ENCODE results near the gene HOXD10.

HOXD10 gene

DNA sequence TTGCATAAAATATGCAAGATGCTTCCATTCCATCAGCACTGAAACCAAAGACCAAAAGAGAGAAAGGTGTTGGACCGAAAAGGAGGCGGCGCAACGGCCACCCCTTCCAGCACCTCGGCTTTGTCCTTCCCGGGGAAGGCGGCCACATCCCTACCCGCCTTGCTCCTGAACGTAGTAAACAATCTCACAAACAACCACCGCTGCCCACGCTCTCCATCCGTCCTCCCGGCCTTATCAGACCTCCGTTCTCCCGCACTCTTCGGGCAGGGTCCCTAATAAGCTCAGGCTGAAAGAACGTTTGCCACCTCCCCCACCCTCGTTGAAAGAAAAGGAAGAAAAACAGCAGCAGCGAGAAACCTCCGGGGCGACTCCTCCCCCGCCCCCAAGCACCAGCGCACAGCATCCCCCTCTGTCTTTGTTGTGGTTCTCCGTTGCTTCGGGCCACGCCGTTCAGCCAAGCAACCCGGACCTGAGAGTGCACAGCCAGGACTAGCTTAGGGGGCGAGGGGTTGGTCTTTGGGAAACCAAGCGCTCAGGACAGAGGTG lies 37.2 kb upstream of the HOXD10 start:
- Histone ChIP-seq H3K4me3 (peak overlapping the region; percentile 19), H3K36me3 (replicated peaks) (no peaks in the 10 kb centered on the region), H3K4me1 (peaks cover 3% of the 10 kb centered on the region; the same call in 1 of the 2 replicates), H3K9me3 (peaks cover 19% of the 10 kb centered on the region), H3K27me3 (ENCODE audit: low read depth) (peaks cover 91% of the 10 kb centered on the region)
- in situ Hi-C loops (cut with MboI; ENCODE audit: low sequenced_read_pairs), result loop anchor here (25.0 kb wide), 2 partner anchors 1042 to 1367 kb away; no protein-coding TSS in a partner anchor
- DNase-seq (ENCODE audit: low spot score in 2 of 2), result no peak

DNA sequence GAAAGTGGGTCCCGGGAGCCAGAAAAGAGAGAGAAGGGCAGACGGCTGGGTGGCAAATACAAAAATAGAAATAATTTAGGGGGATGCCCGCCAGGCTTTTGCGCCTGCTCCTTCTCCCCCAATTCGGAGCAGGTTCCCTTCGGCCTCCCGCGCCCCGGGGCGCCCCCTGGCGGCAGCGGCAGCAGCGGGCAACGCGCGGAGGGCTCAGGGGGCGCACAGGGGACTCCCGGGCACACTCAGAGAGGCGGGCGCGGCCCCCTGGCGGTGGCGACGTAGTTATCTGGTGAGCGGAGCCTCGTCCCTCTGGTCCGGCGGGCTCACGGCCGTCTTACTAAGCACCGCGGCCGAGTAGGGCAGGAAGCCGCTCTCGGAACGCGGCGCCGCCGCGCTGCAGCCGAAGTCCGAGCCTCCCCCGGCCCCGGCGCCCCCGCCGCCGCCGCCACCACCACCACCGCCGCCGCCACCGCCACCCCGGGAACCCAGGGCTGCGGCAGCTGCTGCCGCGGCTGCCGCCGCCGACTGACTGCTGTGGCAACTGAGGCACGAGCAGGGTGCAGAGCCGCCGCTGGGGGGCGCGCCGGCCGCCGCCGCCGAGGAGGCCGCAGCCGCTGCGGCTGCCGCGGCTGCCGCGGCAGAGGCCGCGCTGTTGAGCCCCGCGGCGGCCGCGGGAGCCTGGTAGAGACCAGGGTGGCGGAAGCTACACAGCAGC lies 36.6 kb upstream of the HOXD10 start:
- H3K9me3 ChIP-seq, result peaks cover 19% of the 10 kb centered on the region
- peak; percentile 80 to 89 for DNase-seq (ENCODE audit: low spot score in 2 of 2)
- in situ Hi-C loops (cut with MboI; ENCODE audit: low sequenced_read_pairs), result loop anchor here (25.0 kb wide), 2 partner anchors 1043 to 1368 kb away; no protein-coding TSS in a partner anchor
- H3K4me1 ChIP-seq, result peaks cover 3% of the 10 kb centered on the region; the same call in 1 of the 2 replicates
- H3K27me3 ChIP-seq (ENCODE audit: low read depth), result peaks cover 91% of the 10 kb centered on the region
- peak overlapping the region; percentile 19 for H3K4me3 ChIP-seq
- no peaks in the 10 kb centered on the region for H3K36me3 ChIP-seq (replicated peaks)

DNA sequence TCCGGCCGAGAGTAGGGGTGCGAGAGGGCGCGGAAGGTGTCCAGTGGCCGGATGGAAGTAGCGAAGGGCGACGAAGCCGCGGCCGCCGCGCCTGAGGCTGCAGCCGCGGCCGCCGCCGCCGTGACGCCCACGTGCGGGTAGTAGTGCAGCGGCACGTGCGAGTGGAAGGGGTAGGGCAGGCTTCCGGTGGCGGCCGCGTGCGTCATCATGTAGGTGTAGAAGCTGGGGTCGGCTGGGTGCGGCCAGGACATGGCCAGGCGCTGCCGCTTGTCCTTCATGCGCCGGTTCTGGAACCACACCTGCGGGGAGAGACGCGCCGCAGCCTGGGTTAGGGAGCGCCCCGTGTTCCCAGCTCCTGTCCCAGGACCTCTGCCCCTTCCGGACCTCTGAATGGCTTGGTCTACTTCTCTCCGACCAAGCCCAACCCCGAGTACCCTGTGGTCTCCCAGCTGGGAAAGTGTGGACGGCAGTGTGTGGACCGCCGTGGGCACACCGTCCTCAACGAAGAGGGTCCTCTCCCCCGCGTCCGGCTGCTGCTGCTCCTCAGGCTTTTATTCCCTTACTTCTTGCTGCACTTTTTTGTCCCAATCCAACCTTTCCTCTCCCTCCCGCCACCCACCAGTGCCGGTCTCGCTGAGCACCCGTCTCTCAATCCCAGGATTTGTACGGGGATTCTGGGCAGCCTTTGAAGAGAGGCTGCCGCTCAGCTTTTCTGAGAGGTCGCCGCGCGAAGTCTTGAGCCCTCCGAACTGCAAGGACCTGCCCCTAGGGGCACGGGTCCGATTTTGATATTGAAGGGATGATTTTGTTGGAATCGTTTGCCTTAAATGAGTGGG lies 35.8 kb upstream of the HOXD10 start:
- DNase-seq (ENCODE audit: low spot score in 2 of 2), result peak in 1 of 2 experiments; percentile 48
- peaks cover 3% of the 10 kb centered on the region; the same call in 1 of the 2 replicates for H3K4me1 ChIP-seq
- H3K36me3 ChIP-seq (replicated peaks), result no peaks in the 10 kb centered on the region
- H3K4me3 ChIP-seq, result peak overlapping the region; percentile 11; the same call in 1 of the 2 replicates
- H3K27me3 ChIP-seq (ENCODE audit: low read depth), result peaks cover 91% of the 10 kb centered on the region
- peaks cover 19% of the 10 kb centered on the region for H3K9me3 ChIP-seq
- in situ Hi-C loops (cut with MboI; ENCODE audit: low sequenced_read_pairs), result loop anchor here (25.0 kb wide), 2 partner anchors 1043 to 1368 kb away; no protein-coding TSS in a partner anchor

DNA sequence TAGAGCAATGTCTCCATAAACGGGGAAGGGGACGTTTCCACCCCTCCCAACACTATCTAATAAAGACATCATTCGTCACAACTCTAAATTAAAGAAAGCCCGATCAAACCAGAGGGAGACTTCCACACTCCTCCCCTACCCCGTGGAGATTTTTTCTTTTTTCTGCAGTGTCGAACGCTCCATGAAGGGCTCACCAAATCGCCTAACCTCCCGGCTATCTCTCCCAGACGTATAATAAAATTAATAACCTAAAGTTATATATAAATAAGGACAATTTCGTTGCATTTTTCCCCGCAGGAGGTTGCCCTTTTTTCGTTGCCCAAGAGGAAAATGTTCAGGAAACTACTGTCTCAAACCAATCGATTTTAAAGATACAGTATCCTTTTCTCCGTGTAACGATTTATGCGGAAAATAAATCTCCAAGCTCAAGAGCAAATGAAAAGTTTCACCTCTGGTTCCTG lies 35.2 kb upstream of the HOXD10 start:
- Histone ChIP-seq H3K36me3 (replicated peaks) (no peaks in the 10 kb centered on the region), H3K4me1 (peaks cover 3% of the 10 kb centered on the region; the same call in 1 of the 2 replicates), H3K4me3 (no peak overlapping the region), H3K9me3 (peaks cover 19% of the 10 kb centered on the region), H3K27me3 (ENCODE audit: low read depth) (peaks cover 91% of the 10 kb centered on the region)
- DNase-seq (ENCODE audit: low spot score in 2 of 2), result no peak
- in situ Hi-C loops (cut with MboI; ENCODE audit: low sequenced_read_pairs), result loop anchor here (25.0 kb wide), 2 partner anchors 1044 to 1369 kb away; no protein-coding TSS in a partner anchor

DNA sequence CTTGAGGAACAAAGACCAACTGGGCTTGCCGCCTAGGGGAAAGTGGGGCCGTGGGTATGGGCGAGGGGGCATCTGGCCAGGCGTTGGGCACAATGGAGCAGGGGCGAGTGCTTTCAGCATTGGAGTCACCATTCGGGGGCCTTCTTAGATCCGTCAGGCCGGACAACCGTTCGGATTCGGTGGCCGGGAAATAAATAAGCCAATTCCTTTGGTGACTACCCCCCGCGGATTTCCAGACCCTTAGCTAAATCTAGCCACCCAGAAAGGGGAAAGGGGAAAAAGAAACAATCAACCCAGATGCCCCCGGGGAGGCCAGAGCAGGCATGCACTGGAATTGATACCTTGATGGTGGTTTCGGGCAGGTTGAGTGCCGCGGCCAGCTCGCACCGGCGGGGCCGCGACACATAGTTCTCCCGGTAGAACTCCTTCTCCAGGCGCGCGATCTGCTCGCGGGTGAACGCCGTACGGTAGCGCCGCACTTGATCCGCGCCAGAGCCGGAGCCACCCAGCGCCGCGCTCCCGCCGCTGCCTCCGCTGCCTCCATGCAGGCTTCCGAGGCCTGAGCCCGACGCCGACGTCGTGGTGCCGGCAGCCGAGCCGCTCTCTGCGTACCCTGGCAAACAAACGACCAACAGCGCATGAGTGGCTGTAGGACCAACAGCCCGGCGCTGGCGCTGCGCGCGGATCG lies 34.6 kb upstream of the HOXD10 start:
- DNase-seq (ENCODE audit: low spot score in 2 of 2), result no peak
- peaks cover 19% of the 10 kb centered on the region for H3K9me3 ChIP-seq
- in situ Hi-C loops (cut with MboI; ENCODE audit: low sequenced_read_pairs), result loop anchor here (25.0 kb wide), 2 partner anchors 1045 to 1370 kb away; no protein-coding TSS in a partner anchor
- peaks cover 91% of the 10 kb centered on the region for H3K27me3 ChIP-seq (ENCODE audit: low read depth)
- H3K4me3 ChIP-seq, result no peak overlapping the region
- no peaks in the 10 kb centered on the region for H3K36me3 ChIP-seq (replicated peaks)
- H3K4me1 ChIP-seq, result peaks cover 3% of the 10 kb centered on the region; the same call in 1 of the 2 replicates

DNA sequence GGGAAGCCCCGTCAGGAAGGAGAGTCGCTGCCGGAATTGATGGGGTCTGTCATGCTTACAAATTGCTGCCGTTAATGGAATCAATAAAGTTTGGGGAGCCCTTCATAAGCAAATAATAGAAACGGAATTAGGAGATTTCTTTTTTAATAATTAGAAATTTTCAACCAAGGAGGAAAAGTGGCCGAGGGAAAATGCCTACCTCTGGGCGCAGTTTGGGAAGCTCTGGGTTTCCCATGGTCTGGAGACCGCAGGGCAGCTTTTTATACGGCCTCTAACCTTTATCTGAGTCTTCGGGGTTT lies 34.1 kb upstream of the HOXD10 start:
- Histone ChIP-seq H3K4me1 (peaks cover 3% of the 10 kb centered on the region; the same call in 1 of the 2 replicates), H3K4me3 (no peak overlapping the region), H3K9me3 (peaks cover 19% of the 10 kb centered on the region), H3K36me3 (replicated peaks) (no peaks in the 10 kb centered on the region), H3K27me3 (ENCODE audit: low read depth) (peaks cover 86% of the 10 kb centered on the region)
- in situ Hi-C loops (cut with MboI; ENCODE audit: low sequenced_read_pairs), result loop anchor here (25.0 kb wide), 2 partner anchors 1045 to 1370 kb away; no protein-coding TSS in a partner anchor
- DNase-seq (ENCODE audit: low spot score in 2 of 2), result no peak

DNA sequence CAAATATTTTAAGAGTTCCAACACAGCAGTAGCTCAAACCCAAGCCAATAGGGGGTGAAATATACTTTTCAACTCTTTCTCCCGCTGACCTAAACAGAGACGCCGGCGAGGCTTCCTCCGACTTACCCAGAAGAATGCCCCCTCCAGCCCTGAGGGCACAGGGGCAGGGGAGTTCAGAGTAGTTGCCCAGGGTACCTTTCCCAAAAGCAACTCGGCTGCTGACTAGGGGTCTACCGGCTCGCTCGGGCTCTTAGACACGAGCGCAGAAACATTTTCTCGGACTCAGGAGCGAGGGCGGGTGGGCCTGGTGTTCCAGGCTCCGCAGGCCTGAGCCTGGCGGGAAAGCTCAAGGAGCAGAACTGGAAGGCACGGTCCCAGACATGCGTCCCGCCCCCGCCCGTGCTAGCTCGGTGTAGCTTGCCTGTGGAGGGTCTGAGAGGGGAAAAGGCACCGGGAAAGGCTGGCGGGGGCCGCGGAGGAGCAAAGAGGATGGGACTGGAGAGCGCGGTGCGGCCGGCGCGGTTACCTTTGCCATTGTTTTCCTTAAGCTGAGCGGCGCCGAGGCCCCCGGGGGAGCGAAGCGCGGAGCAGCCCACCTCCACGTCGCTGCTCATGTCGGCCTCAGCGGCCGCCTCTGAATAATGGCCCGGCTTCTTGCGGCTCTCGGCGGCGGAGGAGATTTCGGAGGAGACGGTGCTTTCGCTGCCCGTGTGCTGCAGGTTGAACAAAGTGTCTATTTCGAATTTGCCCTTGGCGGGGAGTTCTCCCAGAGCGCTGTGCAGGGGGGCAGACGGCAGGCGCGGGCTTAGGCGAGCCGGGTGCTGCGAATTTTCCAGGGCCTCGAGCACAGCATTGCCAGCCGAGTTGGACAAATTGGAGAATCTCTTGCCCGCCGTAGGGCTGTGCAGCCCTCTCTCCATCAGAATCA lies 33.5 kb upstream of the HOXD10 start:
- no peak for DNase-seq (ENCODE audit: low spot score in 2 of 2)
- Histone ChIP-seq H3K9me3 (peaks cover 19% of the 10 kb centered on the region), H3K4me1 (peaks cover 5% of the 10 kb centered on the region; the same call in 1 of the 2 replicates), H3K36me3 (replicated peaks) (no peaks in the 10 kb centered on the region), H3K27me3 (ENCODE audit: low read depth) (peaks cover 80% of the 10 kb centered on the region), H3K4me3 (no peak overlapping the region)
- in situ Hi-C loops (cut with MboI; ENCODE audit: low sequenced_read_pairs), result loop anchor here (25.0 kb wide), 2 partner anchors 1046 to 1371 kb away; no protein-coding TSS in a partner anchor

DNA sequence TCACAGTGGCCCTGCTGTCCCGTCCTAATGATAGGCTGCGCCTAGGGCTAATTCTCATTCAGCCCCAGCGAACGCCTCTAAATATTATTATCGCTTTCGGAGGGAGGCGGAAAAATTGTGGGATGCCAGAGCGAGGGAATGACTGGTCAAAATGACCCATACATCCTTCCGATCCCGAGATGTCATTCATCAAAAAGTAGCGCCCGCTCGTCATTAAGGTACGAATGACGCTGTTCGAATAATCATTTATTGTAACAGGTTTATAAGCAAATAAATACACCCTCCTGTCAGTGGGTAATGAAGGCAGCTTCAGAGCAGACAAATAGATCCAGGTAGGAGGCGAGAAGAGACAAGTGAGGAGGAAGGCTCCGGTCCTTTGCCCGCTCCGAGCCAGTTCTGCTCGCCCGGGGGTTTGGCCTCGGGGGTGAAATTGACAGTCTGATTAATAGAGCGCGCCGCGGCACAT lies 32.7 kb upstream of the HOXD10 start, which contains the start of gene EVX2:
EVX2 (minus strand) TSS at position 167 of the 466 bp plus-strand sequence. CDS start 186 bp downstream, outside the sequence.
- no peak for DNase-seq (ENCODE audit: low spot score in 2 of 2)
- in situ Hi-C loops (cut with MboI; ENCODE audit: low sequenced_read_pairs), result loop anchor here (25.0 kb wide), 2 partner anchors 1047 to 1372 kb away; no protein-coding TSS in a partner anchor
- H3K9me3 ChIP-seq, result peaks cover 19% of the 10 kb centered on the region
- H3K36me3 ChIP-seq (replicated peaks), result no peaks in the 10 kb centered on the region
- peaks cover 72% of the 10 kb centered on the region for H3K27me3 ChIP-seq (ENCODE audit: low read depth)
- H3K4me3 ChIP-seq, result no peak within 1 kb of the TSS
- H3K4me1 ChIP-seq, result peaks cover 12% of the 10 kb centered on the region

DNA sequence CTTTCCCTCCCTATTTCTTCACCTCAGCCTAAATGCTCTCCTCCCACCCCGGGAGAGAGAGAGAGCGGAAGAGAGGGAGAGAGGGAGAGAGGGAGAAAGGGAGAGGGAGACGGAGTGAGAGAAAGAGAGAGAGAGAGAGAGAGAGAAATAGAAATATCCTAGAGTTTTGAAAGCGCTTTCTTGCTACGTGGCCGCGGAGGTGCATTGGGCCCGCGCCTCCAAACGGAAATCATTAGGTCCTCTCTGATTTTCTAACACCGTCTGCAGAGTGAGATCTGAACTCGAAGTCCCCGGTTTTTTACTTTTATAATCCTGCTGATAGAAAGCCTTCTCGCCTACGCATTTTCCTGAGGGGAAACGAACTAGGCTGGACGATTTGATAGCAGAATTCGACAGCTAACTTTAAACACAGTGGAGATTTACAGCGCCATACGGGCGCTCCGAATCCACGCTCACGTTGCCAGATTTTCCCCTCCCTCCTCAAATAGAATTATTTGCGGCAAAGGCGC lies 31.9 kb upstream of the HOXD10 start:
- Histone ChIP-seq H3K9me3 (peaks cover 19% of the 10 kb centered on the region), H3K36me3 (replicated peaks) (no peaks in the 10 kb centered on the region), H3K4me1 (peaks cover 12% of the 10 kb centered on the region), H3K27me3 (ENCODE audit: low read depth) (peaks cover 64% of the 10 kb centered on the region), H3K4me3 (no peak overlapping the region)
- in situ Hi-C loops (cut with MboI; ENCODE audit: low sequenced_read_pairs), result loop anchor here (25.0 kb wide), 2 partner anchors 1047 to 1372 kb away; no protein-coding TSS in a partner anchor
- DNase-seq (ENCODE audit: low spot score in 2 of 2), result peak in 1 of 2 experiments; percentile 3

DNA sequence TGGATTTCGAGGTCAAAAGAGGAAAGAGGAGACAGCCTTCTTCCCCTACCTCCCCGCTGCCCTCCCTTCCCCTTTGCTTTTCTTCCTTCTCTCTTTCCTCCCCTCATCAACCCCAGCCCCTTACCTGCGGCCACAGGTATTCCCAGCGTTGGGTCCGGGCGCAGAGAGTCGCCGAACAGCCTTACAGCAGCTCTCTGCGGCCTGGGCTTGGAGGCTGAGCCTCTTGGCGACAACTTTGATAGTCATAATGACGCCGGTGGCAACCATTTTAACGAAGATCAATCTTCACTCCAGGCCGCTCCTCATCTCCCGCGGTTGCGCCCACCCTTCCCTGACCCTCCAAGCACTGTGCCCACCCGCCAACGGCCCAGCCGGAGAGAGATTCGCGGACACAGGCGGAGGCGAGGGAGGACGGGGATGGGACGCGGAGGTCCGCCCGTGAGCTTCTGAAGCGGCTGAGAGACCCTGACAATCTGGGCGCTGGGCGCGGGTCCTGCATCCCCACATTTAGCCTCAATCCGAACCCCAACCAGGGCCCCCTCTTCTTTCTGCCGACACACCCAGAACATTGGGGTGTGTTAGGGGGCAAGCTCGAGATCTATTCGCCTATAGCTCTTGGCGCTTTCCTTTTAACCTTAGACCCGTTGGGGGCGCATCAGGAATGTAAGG lies 31.3 kb upstream of the HOXD10 start:
- Histone ChIP-seq H3K4me3 (no peak overlapping the region), H3K36me3 (replicated peaks) (no peaks in the 10 kb centered on the region), H3K4me1 (peaks cover 12% of the 10 kb centered on the region), H3K27me3 (ENCODE audit: low read depth) (peaks cover 62% of the 10 kb centered on the region), H3K9me3 (peaks cover 19% of the 10 kb centered on the region)
- no peak for DNase-seq (ENCODE audit: low spot score in 2 of 2)
- in situ Hi-C loops (cut with MboI; ENCODE audit: low sequenced_read_pairs), result loop anchor here (25.0 kb wide), 2 partner anchors 1048 to 1373 kb away; no protein-coding TSS in a partner anchor
